Testis (tissue), 2 donors: ENCODE results near the gene RCAN2.

Experiments used
- CTCF ChIP-seq, 3 experiments: fragments of 450-650 bp in 2 of 3; fragments of 200-600 bp in 1 of 3; sonication (generic) in 1 of 3; IDR thresholded peaks; one replicate each; pipeline ENCODE4 v1.5.1; 2016 to 2019; ENCODE audit warnings: antibody characterized with exemption in 3 of 3, mild to moderate bottlenecking in 2 of 3, moderate library complexity in 1 of 3
- POLR2A ChIP-seq: fragments of 450-650 bp; IDR thresholded peaks from one replicate; pipeline ENCODE4 v1.6.1; 2017; ENCODE audit warnings: antibody characterized with exemption, mild to moderate bottlenecking, moderate library complexity

DNA sequence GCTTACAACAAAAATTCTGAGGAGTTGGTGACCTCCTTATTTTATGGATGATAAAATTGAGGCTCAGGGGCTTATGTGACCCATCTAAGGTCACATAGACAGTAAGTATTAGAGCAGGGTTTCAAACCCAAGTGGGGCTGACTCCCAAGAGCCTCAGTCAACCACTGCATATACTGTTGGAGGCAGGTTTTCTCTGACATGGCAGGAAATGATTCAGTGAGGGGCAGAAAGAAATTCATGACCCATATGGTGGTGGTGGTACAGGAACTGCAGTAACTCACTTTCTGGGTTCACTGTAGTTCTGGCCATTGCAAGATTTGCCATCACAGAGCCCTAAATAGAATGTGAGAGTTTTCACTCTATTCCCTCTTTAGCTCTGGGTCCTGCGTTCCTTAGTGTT, 188.4 kb downstream of the RCAN2 start:
- TF ChIP-seq CTCF (IDR thresholded peaks at IDR 0.05), result no peak
- no peak for TF ChIP-seq POLR2A
